ENCODE results near the gene TGIF2.
A peak's percentile ranks its signal among the peaks of the same experiment; 100 is the strongest.

TGIF2 gene

DNA sequence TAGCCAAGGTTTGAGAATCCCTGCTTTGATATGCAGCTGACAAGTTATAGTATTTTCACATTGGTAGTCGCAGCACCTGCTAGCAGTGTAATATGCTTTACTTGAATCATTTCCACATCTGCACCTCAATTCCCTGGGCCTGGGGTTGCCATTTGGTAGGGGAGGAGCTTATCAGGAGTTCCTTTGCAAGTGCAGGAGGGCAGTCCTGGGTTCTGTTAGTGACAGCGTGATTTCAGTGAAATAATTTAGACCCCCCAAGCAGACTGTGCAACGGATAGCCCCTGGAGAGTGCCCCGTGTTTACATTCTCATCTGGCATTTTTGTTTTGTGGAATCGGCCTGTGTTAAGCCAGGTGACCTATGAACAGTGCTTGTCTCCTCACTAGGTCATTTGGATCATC, 38.2 kb downstream of the TGIF2 start:
- DNase-seq (ENCODE audit: low read depth), result no peak
- H3K4me3 ChIP-seq (ENCODE audit: low read depth, low read length), result no peak overlapping the region
- TF ChIP-seq, protein P1, sequence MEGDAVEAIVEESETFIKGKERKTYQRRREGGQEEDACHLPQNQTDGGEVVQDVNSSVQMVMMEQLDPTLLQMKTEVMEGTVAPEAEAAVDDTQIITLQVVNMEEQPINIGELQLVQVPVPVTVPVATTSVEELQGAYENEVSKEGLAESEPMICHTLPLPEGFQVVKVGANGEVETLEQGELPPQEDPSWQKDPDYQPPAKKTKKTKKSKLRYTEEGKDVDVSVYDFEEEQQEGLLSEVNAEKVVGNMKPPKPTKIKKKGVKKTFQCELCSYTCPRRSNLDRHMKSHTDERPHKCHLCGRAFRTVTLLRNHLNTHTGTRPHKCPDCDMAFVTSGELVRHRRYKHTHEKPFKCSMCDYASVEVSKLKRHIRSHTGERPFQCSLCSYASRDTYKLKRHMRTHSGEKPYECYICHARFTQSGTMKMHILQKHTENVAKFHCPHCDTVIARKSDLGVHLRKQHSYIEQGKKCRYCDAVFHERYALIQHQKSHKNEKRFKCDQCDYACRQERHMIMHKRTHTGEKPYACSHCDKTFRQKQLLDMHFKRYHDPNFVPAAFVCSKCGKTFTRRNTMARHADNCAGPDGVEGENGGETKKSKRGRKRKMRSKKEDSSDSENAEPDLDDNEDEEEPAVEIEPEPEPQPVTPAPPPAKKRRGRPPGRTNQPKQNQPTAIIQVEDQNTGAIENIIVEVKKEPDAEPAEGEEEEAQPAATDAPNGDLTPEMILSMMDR (IDR thresholded peaks at IDR 0.05; ENCODE audit: low read depth, low read length, missing control alignments), result no peak
- in situ Hi-C loops (cut with HindIII; ENCODE audit: low sequenced_read_pairs), result no loop called here

DNA sequence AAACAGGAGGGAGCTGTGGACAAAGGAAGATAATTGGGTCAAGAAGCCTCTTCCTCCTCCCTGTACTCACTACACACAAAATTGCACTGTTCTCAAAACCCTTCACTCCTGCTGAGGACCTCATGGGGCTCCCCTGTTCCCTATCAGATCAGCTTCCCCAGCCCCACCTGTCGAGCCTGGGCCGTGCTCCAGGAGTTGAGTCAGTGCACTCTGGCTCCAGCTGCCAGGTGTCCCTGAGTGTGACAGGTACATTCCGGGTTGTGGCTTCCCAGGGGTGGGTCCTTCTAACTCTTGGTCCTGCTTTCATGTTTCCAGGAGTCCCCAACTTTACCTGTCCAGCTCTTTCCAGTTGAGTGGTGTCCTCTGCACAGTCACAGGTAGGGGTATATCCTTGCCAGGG, 40.6 kb downstream of the TGIF2 start:
- in situ Hi-C loops (cut with HindIII; ENCODE audit: low sequenced_read_pairs), result no loop called here
- TF ChIP-seq, protein P1 (IDR thresholded peaks at IDR 0.05; ENCODE audit: low read depth, low read length, missing control alignments), result no peak
- no peak overlapping the region for H3K4me3 ChIP-seq (ENCODE audit: low read depth, low read length)
- no peak for DNase-seq (ENCODE audit: low read depth)

DNA sequence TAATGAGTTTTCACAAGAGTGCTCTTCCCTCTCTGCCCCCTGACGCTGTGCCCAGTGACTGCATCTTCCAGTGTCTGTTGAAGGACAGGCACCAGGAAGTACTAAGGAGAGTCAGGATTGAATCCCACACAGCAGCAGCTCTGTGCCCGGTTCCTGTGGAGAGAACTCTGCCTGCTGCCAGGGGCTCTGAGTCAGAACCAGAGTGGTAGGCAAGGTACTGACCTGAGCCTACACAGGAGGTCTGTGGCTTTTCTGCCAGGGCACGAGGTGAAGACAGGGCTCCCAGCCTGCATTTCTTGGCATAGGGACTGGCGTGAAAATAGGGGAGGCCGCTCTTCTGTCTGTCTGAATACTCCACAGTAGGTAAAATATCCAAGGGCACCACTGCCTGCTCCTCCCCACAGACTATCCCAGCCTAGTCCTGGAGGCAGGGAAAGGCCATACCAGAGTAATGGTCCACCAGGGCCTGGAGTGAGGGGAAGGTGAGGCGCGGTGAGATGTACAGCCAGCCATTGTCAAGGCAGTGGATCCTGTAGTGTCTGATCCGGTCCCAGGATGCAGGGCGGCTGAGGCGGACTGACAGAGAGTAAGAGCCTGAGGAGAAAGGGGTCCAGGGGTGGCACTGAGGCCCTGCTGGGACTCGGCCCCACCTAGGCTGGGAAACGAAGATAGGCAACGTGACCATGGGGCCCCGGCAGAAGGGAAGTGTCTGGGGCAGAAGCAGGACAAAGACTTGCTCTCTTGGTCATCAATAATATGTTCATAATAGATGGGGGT, 41.6 kb downstream of the TGIF2 start:
- no peak overlapping the region for H3K4me3 ChIP-seq (ENCODE audit: low read depth, low read length)
- in situ Hi-C loops (cut with HindIII; ENCODE audit: low sequenced_read_pairs), result no loop called here
- DNase-seq (ENCODE audit: low read depth), result peak; percentile 35
- TF ChIP-seq, protein P1 (IDR thresholded peaks at IDR 0.05; ENCODE audit: low read depth, low read length, missing control alignments), result no peak

DNA sequence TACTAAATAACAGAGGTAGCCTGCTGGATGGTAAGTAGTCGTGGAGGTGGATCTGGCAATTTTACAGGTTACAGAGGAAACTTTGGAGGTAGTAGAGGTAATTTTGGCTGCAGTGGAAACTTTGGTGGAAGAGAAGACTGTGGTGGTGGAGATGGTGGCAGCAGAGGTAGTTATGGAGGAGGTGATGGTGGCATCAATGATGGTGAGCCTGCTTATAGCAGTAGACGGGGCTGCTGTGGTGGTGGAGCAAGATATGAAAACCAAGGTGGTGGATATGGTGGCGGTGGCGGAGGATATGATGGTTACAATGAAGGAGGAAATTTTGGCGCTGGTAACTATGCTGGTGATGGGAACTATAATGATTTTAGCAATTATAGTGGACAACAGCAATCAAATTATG, 47.5 kb downstream of the TGIF2 start:
- TF ChIP-seq, protein P1 (IDR thresholded peaks at IDR 0.05; ENCODE audit: low read depth, low read length, missing control alignments), result no peak
- in situ Hi-C loops (cut with HindIII; ENCODE audit: low sequenced_read_pairs), result no loop called here
- no peak for DNase-seq (ENCODE audit: low read depth)
- no peak overlapping the region for H3K4me3 ChIP-seq (ENCODE audit: low read depth, low read length)

DNA sequence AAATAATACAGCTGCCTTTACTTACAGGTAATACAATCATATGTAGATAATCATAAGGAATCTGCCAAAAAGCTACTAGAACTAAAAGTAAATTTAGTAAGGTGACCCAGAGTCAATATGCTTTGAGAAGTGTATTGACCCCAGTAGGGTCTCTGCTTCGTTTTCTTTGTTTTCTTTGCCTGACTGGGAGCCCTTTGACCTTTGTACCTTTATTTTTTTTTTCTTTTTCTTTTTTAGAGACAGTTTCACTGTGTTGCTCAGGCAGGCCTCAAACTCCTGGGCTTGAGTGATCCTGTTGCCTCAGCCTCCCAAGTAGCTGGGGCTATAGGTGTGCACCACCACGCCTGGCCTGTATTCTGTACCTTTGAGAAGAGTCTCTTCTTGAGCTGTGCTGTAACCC, 50.0 kb downstream of the TGIF2 start:
- no peak for DNase-seq (ENCODE audit: low read depth)
- no peak overlapping the region for H3K4me3 ChIP-seq (ENCODE audit: low read depth, low read length)
- in situ Hi-C loops (cut with HindIII; ENCODE audit: low sequenced_read_pairs), result no loop called here
- TF ChIP-seq, protein P1 (IDR thresholded peaks at IDR 0.05; ENCODE audit: low read depth, low read length, missing control alignments), result no peak

DNA sequence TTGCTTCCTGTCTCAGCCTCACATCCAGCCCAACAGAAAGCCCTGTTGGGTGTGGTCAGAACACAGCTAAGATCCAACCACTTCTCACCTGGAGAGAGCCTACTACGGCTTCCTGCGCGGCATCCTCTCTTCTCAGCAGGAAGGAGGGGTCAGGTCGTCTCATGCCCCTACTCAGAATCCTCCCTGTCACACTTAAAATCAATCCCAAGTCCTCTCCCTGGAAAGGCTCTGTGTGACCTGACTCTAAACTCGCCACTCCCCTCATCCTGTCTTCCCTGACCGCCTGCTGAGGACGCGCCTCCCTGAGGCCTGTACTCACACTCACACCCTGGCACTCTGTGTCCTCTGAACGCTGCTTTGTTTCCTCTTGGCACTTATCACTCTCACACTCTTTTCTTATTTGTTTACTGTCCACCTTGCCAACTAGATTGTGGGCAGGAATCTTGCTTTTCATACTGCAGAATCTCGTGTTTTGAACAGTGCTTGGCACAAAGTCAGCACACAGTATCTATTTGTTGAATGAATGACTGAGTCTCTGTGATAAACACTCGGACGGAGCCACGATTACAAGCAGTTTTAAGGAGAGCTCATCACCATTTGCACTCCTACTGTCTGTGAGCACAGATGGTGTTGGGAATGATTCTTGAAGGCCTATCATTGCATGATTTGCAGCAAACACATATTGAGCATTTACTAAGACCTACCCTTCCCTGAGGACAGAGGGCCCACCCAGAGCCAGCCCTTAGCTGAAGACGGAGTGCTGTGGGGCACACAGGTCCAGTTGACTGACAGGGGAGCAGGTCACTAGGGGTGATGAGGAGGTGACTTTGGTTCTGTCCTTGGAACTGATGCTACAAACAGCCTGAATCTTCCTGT, 50.9 kb downstream of the TGIF2 start:
- TF ChIP-seq, protein P1 (IDR thresholded peaks at IDR 0.05; ENCODE audit: low read depth, low read length, missing control alignments), result no peak
- in situ Hi-C loops (cut with HindIII; ENCODE audit: low sequenced_read_pairs), result no loop called here
- no peak for DNase-seq (ENCODE audit: low read depth)
- H3K4me3 ChIP-seq (ENCODE audit: low read depth, low read length), result no peak overlapping the region
